SU-DHL-6 (cell line): ENCODE data around the gene PLSCR4.

Experiments
- H2AFZ ChIP-seq: fragments of 200-600 bp; sonication (generic); 2 replicates; pipeline ENCODE4 v1.6.1; 2014; ENCODE audit warnings: low read depth, mild to moderate bottlenecking, moderate library complexity, mixed read lengths, antibody characterized with exemption, low read length; ENCODE audit not compliant: severe bottlenecking
- H3F3A ChIP-seq: fragments of 200-600 bp; shearing (Covaris generic); 2 replicates; pipeline ENCODE4 v1.6.0; 2016; ENCODE audit warnings: antibody characterized with exemption, mild to moderate bottlenecking; ENCODE audit not compliant: insufficient read depth
- H3K27ac ChIP-seq: fragments of 200-600 bp; sonication (generic); 2 replicates; pipeline ENCODE4 v1.5.1; 2016; ENCODE audit warnings: low read depth, mild to moderate bottlenecking, low read length, moderate library complexity, mixed read lengths
- H3K27me3 ChIP-seq: fragments of 200-600 bp; sonication (generic), shearing (Covaris generic); 2 replicates; pipeline ENCODE4 v1.6.0; 2014; ENCODE audit warnings: mild to moderate bottlenecking, low read length
- H3K36me3 ChIP-seq: fragments of 200-600 bp; sonication (generic); 2 replicates; pipeline ENCODE4 v1.6.1; 2014; ENCODE audit warnings: mild to moderate bottlenecking, low read length, mixed read lengths
- H3K4me2 ChIP-seq: fragments of 300-600, 200-600 bp; shearing (Covaris generic), sonication (generic); 2 replicates; pipeline ENCODE4 v1.6.0; 2014; ENCODE audit warnings: low read length, low read depth, mild to moderate bottlenecking; ENCODE audit not compliant: poor library complexity, severe bottlenecking
- H3K4me3 ChIP-seq: fragments of 200-600 bp; sonication (generic); 2 replicates; pipeline ENCODE4 v1.5.1; 2014; ENCODE audit warnings: antibody characterized with exemption, low read length, mild to moderate bottlenecking, mixed read lengths; ENCODE audit not compliant: insufficient read depth, poor library complexity, severe bottlenecking
- H3K79me2 ChIP-seq: fragments of 200-600 bp; sonication (generic); 2 replicates; pipeline ENCODE4 v1.6.1; 2014; ENCODE audit warnings: mild to moderate bottlenecking, low read length, moderate library complexity; ENCODE audit not compliant: insufficient read depth
- H3K9ac ChIP-seq: fragments of 200-600 bp; sonication (generic); 2 replicates; pipeline ENCODE4 v1.7.0; 2014; ENCODE audit warnings: mild to moderate bottlenecking, low read length
- H3K9me2 ChIP-seq: fragments of 200-600 bp; sonication (generic); replicated peaks from 2 replicates; pipeline ENCODE4 v1.6.1; 2014; ENCODE audit warnings: low read length; ENCODE audit not compliant: insufficient read depth
- H3K9me3 ChIP-seq: fragments of 200-600 bp; sonication (generic); 2 replicates; pipeline ENCODE4 v1.6.1; 2014; ENCODE audit warnings: low read length, mixed read lengths; ENCODE audit not compliant: insufficient read depth
- H4K20me1 ChIP-seq: fragments of 200-600 bp; sonication (generic); 2 replicates; pipeline ENCODE4 v1.6.1; 2014; ENCODE audit warnings: low read depth, mild to moderate bottlenecking, antibody characterized with exemption, low read length, moderate library complexity, mixed read lengths
- EZH2phosphoT487 ChIP-seq: fragments of 200-600 bp; sonication (generic), shearing (Covaris generic); conservative IDR thresholded peaks from 2 replicates; pipeline ENCODE4 v1.6.1; 2018; ENCODE audit warnings: mild to moderate bottlenecking, antibody characterized with exemption, low read length, moderate library complexity, mixed read lengths
- TF ChIP-seq, protein P1 (sequence below): fragments of 200-600 bp; sonication (generic); IDR thresholded peaks from one replicate; pipeline ENCODE4 v1.5.1; 2017; ENCODE audit warnings: antibody characterized with exemption, mild to moderate bottlenecking, low read length, moderate library complexity; ENCODE audit not compliant: insufficient read depth, poor library complexity, severe bottlenecking

PLSCR4 gene

DNA sequence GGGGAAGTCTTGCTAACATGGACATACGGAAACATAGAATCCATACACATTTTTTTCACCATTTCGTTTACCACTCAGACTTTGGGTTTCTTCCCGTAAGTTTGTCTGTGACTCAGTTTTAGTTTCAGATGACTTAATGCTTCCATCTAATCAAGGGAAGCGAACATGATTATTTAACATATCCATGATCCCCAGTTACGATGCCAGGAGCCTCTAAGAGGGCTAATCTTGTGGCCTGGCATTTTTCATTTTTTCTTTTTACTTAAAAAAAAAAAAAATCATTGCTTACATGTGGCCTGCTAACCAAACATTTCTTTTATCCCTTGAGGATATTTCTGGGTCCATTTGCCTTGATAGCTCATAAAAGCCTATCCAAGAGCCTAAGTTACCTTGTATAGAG lies 69.7 kb downstream of the PLSCR4 start:
- H2AFZ ChIP-seq, result no peak overlapping the region
- no peaks in the 10 kb centered on the region for H3K79me2 ChIP-seq
- H3K27me3 ChIP-seq, result no peaks in the 10 kb centered on the region
- H3F3A ChIP-seq, result no peaks in the 10 kb centered on the region
- no peaks in the 10 kb centered on the region for H4K20me1 ChIP-seq
- H3K27ac ChIP-seq, result no peak overlapping the region
- no peaks in the 10 kb centered on the region for H3K36me3 ChIP-seq
- no peak overlapping the region for H3K4me3 ChIP-seq
- no peaks in the 10 kb centered on the region for H3K9me2 ChIP-seq
- no peak overlapping the region for H3K9ac ChIP-seq
- no peak overlapping the region for H3K4me2 ChIP-seq
- H3K9me3 ChIP-seq, result no peaks in the 10 kb centered on the region
- TF ChIP-seq, protein P1, sequence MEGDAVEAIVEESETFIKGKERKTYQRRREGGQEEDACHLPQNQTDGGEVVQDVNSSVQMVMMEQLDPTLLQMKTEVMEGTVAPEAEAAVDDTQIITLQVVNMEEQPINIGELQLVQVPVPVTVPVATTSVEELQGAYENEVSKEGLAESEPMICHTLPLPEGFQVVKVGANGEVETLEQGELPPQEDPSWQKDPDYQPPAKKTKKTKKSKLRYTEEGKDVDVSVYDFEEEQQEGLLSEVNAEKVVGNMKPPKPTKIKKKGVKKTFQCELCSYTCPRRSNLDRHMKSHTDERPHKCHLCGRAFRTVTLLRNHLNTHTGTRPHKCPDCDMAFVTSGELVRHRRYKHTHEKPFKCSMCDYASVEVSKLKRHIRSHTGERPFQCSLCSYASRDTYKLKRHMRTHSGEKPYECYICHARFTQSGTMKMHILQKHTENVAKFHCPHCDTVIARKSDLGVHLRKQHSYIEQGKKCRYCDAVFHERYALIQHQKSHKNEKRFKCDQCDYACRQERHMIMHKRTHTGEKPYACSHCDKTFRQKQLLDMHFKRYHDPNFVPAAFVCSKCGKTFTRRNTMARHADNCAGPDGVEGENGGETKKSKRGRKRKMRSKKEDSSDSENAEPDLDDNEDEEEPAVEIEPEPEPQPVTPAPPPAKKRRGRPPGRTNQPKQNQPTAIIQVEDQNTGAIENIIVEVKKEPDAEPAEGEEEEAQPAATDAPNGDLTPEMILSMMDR, result no peak
- TF ChIP-seq EZH2phosphoT487, result no peak

- no peak for TF ChIP-seq EZH2phosphoT487
- TF ChIP-seq, protein P1, result no peak
- H3K9ac ChIP-seq, result no peak overlapping the region
- H3K36me3 ChIP-seq, result no peaks in the 10 kb centered on the region
- H3K9me3 ChIP-seq, result no peaks in the 10 kb centered on the region
- no peak overlapping the region for H3K4me3 ChIP-seq
- no peak overlapping the region for H2AFZ ChIP-seq
- no peaks in the 10 kb centered on the region for H3K79me2 ChIP-seq
- H3F3A ChIP-seq, result no peaks in the 10 kb centered on the region
- no peak overlapping the region for H3K27ac ChIP-seq
- no peaks in the 10 kb centered on the region for H4K20me1 ChIP-seq
- no peaks in the 10 kb centered on the region for H3K9me2 ChIP-seq
- H3K4me2 ChIP-seq, result no peak overlapping the region
- no peaks in the 10 kb centered on the region for H3K27me3 ChIP-seq
Observed at GRCh38 chr3:146180376-146180775, 70.5 kb downstream of the PLSCR4 start.

GRCh38 chr3:146178006-146178689 lies 72.8 kb downstream of the PLSCR4 start:
- no peak overlapping the region for H2AFZ ChIP-seq
- H3F3A ChIP-seq, result no peaks in the 10 kb centered on the region
- H3K79me2 ChIP-seq, result no peaks in the 10 kb centered on the region
- no peak overlapping the region for H3K27ac ChIP-seq
- no peaks in the 10 kb centered on the region for H3K27me3 ChIP-seq
- no peaks in the 10 kb centered on the region for H4K20me1 ChIP-seq
- TF ChIP-seq, protein P1, result no peak
- TF ChIP-seq EZH2phosphoT487, result no peak
- H3K9me2 ChIP-seq, result no peaks in the 10 kb centered on the region
- H3K4me2 ChIP-seq, result no peak overlapping the region
- no peak overlapping the region for H3K4me3 ChIP-seq
- H3K9ac ChIP-seq, result no peak overlapping the region
- no peaks in the 10 kb centered on the region for H3K36me3 ChIP-seq
- H3K9me3 ChIP-seq, result no peaks in the 10 kb centered on the region
